Keratinocyte (primary cell): ENCODE data around the gene TMPRSS4.

ENCODE experiments used
- CTCF ChIP-seq, 3 experiments: IDR thresholded peaks in 1 of 3; conservative IDR thresholded peaks in 1 of 3; optimal IDR thresholded peaks in 1 of 3; 2 replicates in 2 of 3; 3 replicates in 1 of 3; pipeline versions ENCODE3 to v1.5.1; 2011; ENCODE audit warnings: low read length in 3 of 3, mild to moderate bottlenecking in 3 of 3, moderate library complexity in 2 of 3, control low read depth in 1 of 3, inconsistent platforms in 1 of 3; ENCODE audit not compliant: insufficient read depth in 2 of 3; ENCODE audit errors: extremely low read depth in 1 of 3
- EZH2 ChIP-seq: IDR thresholded peaks from one replicate; pipeline ENCODE4 v1.6.1; 2012; ENCODE audit warnings: inconsistent platforms, mild to moderate bottlenecking, low read length, moderate library complexity

DNA sequence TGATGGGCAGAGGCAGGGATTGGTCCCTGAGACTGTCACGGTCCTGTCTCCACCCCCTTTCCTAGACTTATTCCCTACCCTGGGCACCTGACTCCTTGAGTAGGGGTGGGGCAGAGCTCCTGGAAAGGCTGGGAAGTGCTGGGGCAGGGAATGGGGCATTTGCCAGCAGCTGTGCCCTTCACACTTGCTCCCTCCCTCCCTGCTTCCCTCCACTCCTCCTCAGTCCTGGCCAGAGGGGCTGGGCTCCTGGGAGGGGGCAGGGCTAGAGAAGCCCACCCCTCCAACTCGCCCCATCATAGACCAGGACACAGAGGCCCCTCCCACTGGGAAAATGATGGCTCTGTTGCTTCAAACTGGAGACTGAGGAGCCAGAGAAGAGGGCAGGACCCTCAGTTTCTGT, 88.0 kb downstream of the TMPRSS4 start:
- no peak for TF ChIP-seq CTCF (optimal IDR thresholded peaks at IDR 0.05 in 1 of 3, IDR thresholded peaks at IDR 0.05 in 1 of 3, conservative IDR thresholded peaks at IDR 0.05 in 1 of 3; ENCODE audit: extremely low read depth in 1 of 3, insufficient read depth in 2 of 3, low read length in 3 of 3)
- TF ChIP-seq EZH2 = no peak
